A673 (cell line): Measurements from ENCODE around the gene EAF1.

ENCODE experiments used
- EZH2 ChIP-seq: fragments of 200-600 bp; sonication (generic); IDR thresholded peaks from 2 replicates; pipeline ENCODE4 v1.6.1; 2017; ENCODE audit warnings: borderline replicate concordance, low read depth, mild to moderate bottlenecking, mixed read lengths, antibody characterized with exemption, low read length; ENCODE audit not compliant: poor library complexity, severe bottlenecking
- TF ChIP-seq, protein P1 (sequence below): fragments of 300-800, 200-600 bp; sonication (generic); conservative IDR thresholded peaks from 2 replicates; pipeline ENCODE4 v1.5.1; 2017; ENCODE audit warnings: low read depth, mild to moderate bottlenecking, antibody characterized with exemption, low read length, moderate library complexity, mixed read lengths

DNA sequence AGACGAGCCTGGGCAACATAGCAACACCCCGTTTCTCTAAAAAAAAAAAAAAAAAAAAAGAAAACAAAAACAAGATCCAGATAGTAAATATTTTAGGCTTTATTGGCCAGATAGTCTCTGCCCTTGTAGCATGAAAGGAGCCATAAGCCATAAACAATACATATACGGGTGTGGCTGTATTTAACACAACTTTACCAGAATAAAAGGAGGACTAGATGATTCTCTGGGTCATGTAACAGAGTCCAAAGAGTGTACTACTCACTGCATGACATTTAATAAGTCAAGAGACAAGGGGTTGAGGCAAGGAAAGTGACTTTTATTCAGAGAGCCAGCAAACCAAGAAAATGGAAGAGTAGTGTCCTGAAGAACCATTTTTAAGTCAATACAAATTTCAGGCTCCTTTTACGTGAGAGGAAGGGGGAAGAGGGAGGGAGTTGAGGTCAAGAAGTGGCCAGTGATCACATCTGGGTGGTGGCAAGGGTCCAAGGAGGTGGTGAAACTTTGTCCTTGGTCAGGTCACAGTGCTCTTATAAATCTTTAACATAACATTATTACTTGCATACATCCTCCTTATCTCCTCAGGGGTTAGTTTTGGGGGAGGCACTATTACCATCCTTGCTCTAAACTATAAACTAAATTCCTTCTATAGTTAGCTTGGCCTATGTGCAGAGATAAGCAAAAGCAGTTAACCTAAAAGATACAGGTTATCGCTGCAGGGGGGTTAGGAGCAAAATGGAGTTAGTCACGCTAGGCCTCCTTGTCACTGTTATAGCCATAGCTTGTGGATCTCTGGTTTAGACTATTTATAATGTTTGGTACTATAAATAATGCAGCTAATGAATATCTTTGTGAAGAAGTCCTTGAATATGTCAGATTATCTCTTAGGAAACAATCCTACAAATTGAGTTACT lies 46.2 kb upstream of the EAF1 start:
- TF ChIP-seq, protein P1, sequence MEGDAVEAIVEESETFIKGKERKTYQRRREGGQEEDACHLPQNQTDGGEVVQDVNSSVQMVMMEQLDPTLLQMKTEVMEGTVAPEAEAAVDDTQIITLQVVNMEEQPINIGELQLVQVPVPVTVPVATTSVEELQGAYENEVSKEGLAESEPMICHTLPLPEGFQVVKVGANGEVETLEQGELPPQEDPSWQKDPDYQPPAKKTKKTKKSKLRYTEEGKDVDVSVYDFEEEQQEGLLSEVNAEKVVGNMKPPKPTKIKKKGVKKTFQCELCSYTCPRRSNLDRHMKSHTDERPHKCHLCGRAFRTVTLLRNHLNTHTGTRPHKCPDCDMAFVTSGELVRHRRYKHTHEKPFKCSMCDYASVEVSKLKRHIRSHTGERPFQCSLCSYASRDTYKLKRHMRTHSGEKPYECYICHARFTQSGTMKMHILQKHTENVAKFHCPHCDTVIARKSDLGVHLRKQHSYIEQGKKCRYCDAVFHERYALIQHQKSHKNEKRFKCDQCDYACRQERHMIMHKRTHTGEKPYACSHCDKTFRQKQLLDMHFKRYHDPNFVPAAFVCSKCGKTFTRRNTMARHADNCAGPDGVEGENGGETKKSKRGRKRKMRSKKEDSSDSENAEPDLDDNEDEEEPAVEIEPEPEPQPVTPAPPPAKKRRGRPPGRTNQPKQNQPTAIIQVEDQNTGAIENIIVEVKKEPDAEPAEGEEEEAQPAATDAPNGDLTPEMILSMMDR: no peak
- TF ChIP-seq EZH2: no peak
